H9 (cell line): Measurements from ENCODE around the gene USP34. TPM values are rescaled to one million over a fixed set of nuclear protein-coding genes. Genes with fewer than 3 reads are reported as not detected.

Experiments used
- DNase-seq: peaks from one replicate; pipeline ENCODE4 v3.0.0-alpha.2; 2017
- H2AFZ ChIP-seq: one replicate; pipeline ENCODE4 v1.6.1; 2013; ENCODE audit warnings: mild to moderate bottlenecking, low read length, control low read depth, moderate library complexity
- H2AK5ac ChIP-seq: 2 replicates; pipeline ENCODE4 v1.6.1; 2013; ENCODE audit warnings: low read length, control low read depth, mixed read lengths; ENCODE audit not compliant: insufficient read length
- H2BK120ac ChIP-seq: one replicate; pipeline ENCODE4 v1.6.1; 2013; ENCODE audit warnings: low read depth, mild to moderate bottlenecking, low read length, control low read depth, inconsistent platforms; ENCODE audit not compliant: poor library complexity, severe bottlenecking
- H2BK12ac ChIP-seq: 2 replicates; pipeline ENCODE4 v1.6.1; 2013; ENCODE audit warnings: low read length, control low read depth, mixed read lengths, low read depth; ENCODE audit not compliant: insufficient read length
- H2BK15ac ChIP-seq: 2 replicates; pipeline ENCODE4 v1.6.1; 2013; ENCODE audit warnings: low read depth, low read length, control low read depth
- H2BK20ac ChIP-seq: one replicate; pipeline ENCODE4 v1.6.1; 2013; ENCODE audit warnings: low read depth, mild to moderate bottlenecking, low read length, control low read depth, inconsistent platforms; ENCODE audit not compliant: poor library complexity, severe bottlenecking
- H2BK5ac ChIP-seq: 2 replicates; pipeline ENCODE4 v1.6.1; 2013; ENCODE audit warnings: low read length, control low read depth, mixed read lengths; ENCODE audit not compliant: insufficient read length
- H3K14ac ChIP-seq: 2 replicates; pipeline ENCODE4 v1.6.1; 2013; ENCODE audit warnings: low read length, control low read depth; ENCODE audit not compliant: insufficient read depth
- H3K18ac ChIP-seq: 2 replicates; pipeline ENCODE4 v1.6.1; 2013; ENCODE audit warnings: low read depth, mild to moderate bottlenecking, mixed read lengths, low read length, control low read depth; ENCODE audit not compliant: insufficient read length
- H3K23ac ChIP-seq: 2 replicates; pipeline ENCODE4 v1.6.1; 2013; ENCODE audit warnings: low read length, control low read depth, mixed read lengths, low read depth; ENCODE audit not compliant: insufficient read length
- H3K23me2 ChIP-seq: 2 replicates; pipeline ENCODE4 v1.6.1; 2013; ENCODE audit warnings: low read depth, mild to moderate bottlenecking, mixed read lengths, low read length, control low read depth; ENCODE audit not compliant: insufficient read length, poor library complexity, severe bottlenecking
- H3K27ac ChIP-seq: 2 replicates; pipeline ENCODE4 v1.5.1; 2013; ENCODE audit warnings: low read length, control low read depth, mixed read lengths, low read depth; ENCODE audit not compliant: insufficient read length
- H3K27me3 ChIP-seq: 2 replicates; pipeline ENCODE4 v1.6.1; 2013; ENCODE audit warnings: low read length, control low read depth, inconsistent platforms; ENCODE audit not compliant: insufficient read depth
- H3K4ac ChIP-seq: 2 replicates; pipeline ENCODE4 v1.6.1; 2013; ENCODE audit warnings: low read depth, mild to moderate bottlenecking, control low read depth, inconsistent platforms, low read length, moderate library complexity
- H3K4me1 ChIP-seq: 2 replicates; pipeline ENCODE4 v1.6.1; 2013; ENCODE audit warnings: low read length, control low read depth, inconsistent platforms; ENCODE audit not compliant: insufficient read depth
- H3K4me2 ChIP-seq: 2 replicates; pipeline ENCODE4 v1.6.1; 2013; ENCODE audit warnings: low read length, control low read depth, mixed read lengths; ENCODE audit not compliant: insufficient read length, insufficient read depth
- H3K56ac ChIP-seq: 2 replicates; pipeline ENCODE4 v1.6.1; 2013; ENCODE audit warnings: low read depth, mild to moderate bottlenecking, mixed read lengths, low read length, control low read depth; ENCODE audit not compliant: insufficient read length
- H3K79me1 ChIP-seq: 2 replicates; pipeline ENCODE4 v1.6.1; 2013; ENCODE audit warnings: low read depth, mild to moderate bottlenecking, moderate library complexity, low read length, control low read depth, inconsistent platforms; ENCODE audit not compliant: insufficient read depth, poor library complexity, severe bottlenecking
- H3K79me2 ChIP-seq: 2 replicates; pipeline ENCODE4 v1.6.1; 2013; ENCODE audit warnings: low read length, control low read depth, inconsistent platforms; ENCODE audit not compliant: insufficient read depth
- H3K9ac ChIP-seq: 2 replicates; pipeline ENCODE4 v1.6.1; 2013; ENCODE audit warnings: low read length, control low read depth, mixed read lengths; ENCODE audit not compliant: insufficient read length; ENCODE audit errors: extremely low read depth
- H3K9me3 ChIP-seq: one replicate; pipeline ENCODE4 v1.6.1; 2013; ENCODE audit warnings: low read depth, low read length, inconsistent platforms; ENCODE audit not compliant: control insufficient read depth
- H3T11ph ChIP-seq: one replicate; pipeline ENCODE4 v1.6.1; 2013; ENCODE audit warnings: mild to moderate bottlenecking, low read length, control low read depth, inconsistent platforms
- H4K20me1 ChIP-seq: one replicate; pipeline ENCODE4 v1.6.1; 2013; ENCODE audit not compliant: control insufficient read depth, insufficient read length, insufficient read depth
- H4K5ac ChIP-seq: 2 replicates; pipeline ENCODE4 v1.6.1; 2013; ENCODE audit warnings: low read depth, mild to moderate bottlenecking, mixed read lengths, low read length, control low read depth; ENCODE audit not compliant: insufficient read length
- H4K8ac ChIP-seq: replicated peaks from 2 replicates; pipeline ENCODE4 v1.6.1; 2013; ENCODE audit warnings: low read length, control low read depth, mixed read lengths, low read depth; ENCODE audit not compliant: insufficient read length
- H4K91ac ChIP-seq: 2 replicates; pipeline ENCODE4 v1.6.1; 2013; ENCODE audit warnings: low read depth, mild to moderate bottlenecking, moderate library complexity, mixed read lengths, low read length, control low read depth; ENCODE audit not compliant: insufficient read length
- H3K27ac Mint-ChIP-seq, 3 experiments: 2 replicates in 2 of 3; 3 replicates in 1 of 3; pipeline ENCODE4 v1.8.0; 2020 to 2021; ENCODE audit warnings: mixed read lengths in 3 of 3, mild to moderate bottlenecking in 1 of 3, moderate library complexity in 1 of 3
- H3K27me3 Mint-ChIP-seq: 2 replicates; pipeline ENCODE4 v1.8.0; 2021; ENCODE audit warnings: low read depth, mild to moderate bottlenecking, moderate library complexity, mixed read lengths
- H3K36me3 Mint-ChIP-seq, 3 experiments: 2 replicates in 2 of 3; 3 replicates in 1 of 3; pipeline ENCODE4 v1.8.0; 2020 to 2021; ENCODE audit warnings: low read depth in 3 of 3, mixed read lengths in 3 of 3; ENCODE audit not compliant: insufficient read depth in 1 of 3
- H3K4me1 Mint-ChIP-seq, 2 experiments: 2 replicates each; pipeline ENCODE4 v1.8.0; 2020; ENCODE audit warnings: mixed read lengths in 2 of 2
- H3K4me3 Mint-ChIP-seq, 2 experiments: 2 replicates in 1 of 2; 3 replicates in 1 of 2; pipeline ENCODE4 v1.8.0; 2020 to 2021; ENCODE audit warnings: mild to moderate bottlenecking in 2 of 2, mixed read lengths in 2 of 2, moderate library complexity in 1 of 2
- H3K9me3 Mint-ChIP-seq, 2 experiments: 2 replicates in 1 of 2; 3 replicates in 1 of 2; pipeline ENCODE4 v1.8.0; 2020; ENCODE audit warnings: mild to moderate bottlenecking in 2 of 2, mixed read lengths in 2 of 2, moderate library complexity in 1 of 2
- CTCF ChIP-seq: fragments of 200-600 bp; sonication (generic); conservative IDR thresholded peaks from 3 replicates; pipeline ENCODE4 v1.8.0; 2021; ENCODE audit warnings: antibody characterized with exemption, mild to moderate bottlenecking
- WGBS: extraction: QIAGEN DNeasy Blood & Tissue Kit; methylation state at CpG from one replicate; pipeline ENCODE4 v1.1.7; 2013; ENCODE audit warnings: missing lambda C conversion rate, low lambda C conversion rate, mixed read lengths; ENCODE audit not compliant: insufficient read length; ENCODE audit errors: extremely low coverage; 5-methylcytosine and 5-hydroxymethylcytosine counted together
- total RNA-seq: library from RNA; stranded (reverse); gene quantifications from 2 replicates; pipeline ENCODE4 v1.2.1, GENCODE V29; 2021

USP34 gene
- total RNA-seq, 1 experiment from 2014 or later = 93.9 TPM

- H3K27ac Mint-ChIP-seq = peak overlapping the region; percentile 27 to 98 (median 94); a peak in 5 of 7 replicates
These were observed 193.1 kb downstream of the USP34 start for GRCh38 chr2:61277756-61278155.

More at GRCh38 chr2:61277756-61278155, 193.1 kb downstream of the USP34 start:
- no peak overlapping the region for H4K8ac ChIP-seq
- no peak overlapping the region for H2AK5ac ChIP-seq
- H3K4me2 ChIP-seq = no peak overlapping the region
- no peak overlapping the region for H4K91ac ChIP-seq
- H2AFZ ChIP-seq = no peak overlapping the region
- Mint-ChIP-seq H3K27me3 (no peaks in the 10 kb centered on the region), H3K4me3 (no peak overlapping the region), H3K9me3 (no peaks in the 10 kb centered on the region), H3K4me1 (peaks cover 7 to 12% of the 10 kb centered on the region in 2 experiments), H3K36me3 (peaks cover 11 to 66% (median 41%) of the 10 kb centered on the region in 3 experiments; a peak in 6 of 7 replicates)
- no peaks in the 10 kb centered on the region for H4K20me1 ChIP-seq
- H4K5ac ChIP-seq = no peak overlapping the region
- H3K23ac ChIP-seq = no peak overlapping the region
- TF ChIP-seq CTCF = no peak
- no peaks in the 10 kb centered on the region for H3K4me1 ChIP-seq
- no peaks in the 10 kb centered on the region for H3K23me2 ChIP-seq
- peak; percentile 41 for DNase-seq
- H3K4ac ChIP-seq = no peak overlapping the region
- H2BK20ac ChIP-seq = no peak overlapping the region
- H3K14ac ChIP-seq = no peak overlapping the region
- no peak overlapping the region for H2BK15ac ChIP-seq
- no peak overlapping the region for H3K9ac ChIP-seq
- H2BK5ac ChIP-seq = no peak overlapping the region
- H3K79me2 ChIP-seq = no peaks in the 10 kb centered on the region
- no CpG with 5 or more reads among the region's 13 CpGs for WGBS
- peak overlapping the region; percentile 67 for H3T11ph ChIP-seq
- H3K79me1 ChIP-seq = no peaks in the 10 kb centered on the region
- no peak overlapping the region for H3K56ac ChIP-seq
- no peaks in the 10 kb centered on the region for H3K9me3 ChIP-seq
- H2BK120ac ChIP-seq = no peak overlapping the region
- H3K27ac ChIP-seq = no peak overlapping the region
- H3K18ac ChIP-seq = no peak overlapping the region
- no peaks in the 10 kb centered on the region for H3K27me3 ChIP-seq
- H2BK12ac ChIP-seq = no peak overlapping the region
